Measurements from ENCODE around the gene ITPR1. TPM values are rescaled to one million over a fixed set of nuclear protein-coding genes. Genes with fewer than 3 reads are reported as not detected.

Gene ITPR1
- total and polyA plus RNA-seq, 5 donors from 2014 or later: 6.9 to 97.5 (median 9.5) TPM

DNA sequence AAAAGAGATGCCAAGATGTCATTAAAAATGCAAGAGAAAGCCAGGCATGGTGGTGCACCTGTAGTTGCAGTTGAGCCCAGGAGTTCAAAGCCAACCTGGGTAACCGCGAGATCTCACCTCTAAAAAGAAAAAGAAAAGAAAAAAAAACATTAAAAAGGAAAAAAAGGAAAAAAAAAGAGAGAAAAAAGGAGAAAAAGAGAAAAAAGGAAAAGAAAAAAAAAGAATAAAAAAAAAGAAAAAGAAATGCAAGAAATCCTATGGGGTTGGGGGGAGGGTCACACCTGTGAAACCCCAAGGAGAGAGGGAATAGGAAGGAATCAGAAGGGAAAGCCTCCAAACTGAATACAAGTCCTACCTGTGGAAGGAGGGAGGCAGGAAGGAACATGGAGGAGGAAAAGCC lies 20.8 kb upstream of the ITPR1 start:
- H3K27ac Mint-ChIP-seq: no peak overlapping the region
- peaks cover 1% of the 10 kb centered on the region in 4 donors for H3K4me1 Mint-ChIP-seq
- H3K4me3 Mint-ChIP-seq: no peak overlapping the region
- Histone ChIP-seq H3K9me3 (ENCODE audit: control insufficient read depth in 2 of 2, low read length in 2 of 2) (no peaks in the 10 kb centered on the region), H3K4me1 (ENCODE audit: control insufficient read depth, insufficient read depth, low read length, poor library complexity, severe bottlenecking) (peaks cover 2% of the 10 kb centered on the region), H3K36me3 (ENCODE audit: control insufficient read depth, insufficient read depth, low read length) (no peaks in the 10 kb centered on the region), H3K27me3 (ENCODE audit: control insufficient read depth, insufficient read depth, low read length) (peaks cover 12% of the 10 kb centered on the region), H3K27ac (ENCODE audit: insufficient read depth, low read length, poor library complexity, severe bottlenecking) (no peak overlapping the region), H3K4me3 (ENCODE audit: low read depth, low read length) (no peak overlapping the region)
- DNase-seq (no peak), ATAC-seq (ENCODE audit: low read depth in 2 of 2) (no peak)
- no peaks in the 10 kb centered on the region for H3K36me3 Mint-ChIP-seq
- peaks cover 42% of the 10 kb centered on the region for H3K27me3 Mint-ChIP-seq
- peaks cover 0 to 4% (median 0%) of the 10 kb centered on the region in 7 donors for H3K9me3 Mint-ChIP-seq

DNA sequence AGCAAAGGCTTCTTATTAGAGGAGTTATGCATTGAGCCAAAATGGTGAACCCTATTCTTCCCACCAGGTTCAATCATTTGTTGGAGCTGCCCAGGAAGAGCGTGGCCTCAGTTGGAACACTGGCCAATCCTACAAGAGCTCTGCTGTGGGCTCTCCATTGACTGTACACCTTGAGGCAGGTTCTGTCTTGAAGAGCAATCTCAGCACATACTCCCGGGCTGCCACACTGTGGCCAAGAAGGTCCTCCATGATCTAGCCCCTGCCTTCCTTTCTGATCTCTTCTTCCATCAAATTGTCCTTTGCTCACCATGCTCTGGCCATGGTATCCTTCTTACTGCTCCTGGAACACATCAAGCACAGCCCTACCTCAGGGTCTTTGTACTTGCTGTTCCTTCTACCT lies 20.4 kb upstream of the ITPR1 start:
- H3K27ac ChIP-seq (ENCODE audit: insufficient read depth, low read length, poor library complexity, severe bottlenecking): no peak overlapping the region
- no peaks in the 10 kb centered on the region for H3K36me3 ChIP-seq (ENCODE audit: control insufficient read depth, insufficient read depth, low read length)
- Mint-ChIP-seq H3K9me3 (peaks cover 0 to 4% (median 0%) of the 10 kb centered on the region in 7 donors), H3K4me3 (no peak overlapping the region), H3K4me1 (no peaks in the 10 kb centered on the region), H3K27me3 (peaks cover 44% of the 10 kb centered on the region), H3K36me3 (no peaks in the 10 kb centered on the region), H3K27ac (no peak overlapping the region)
- no peaks in the 10 kb centered on the region for H3K4me1 ChIP-seq (ENCODE audit: control insufficient read depth, insufficient read depth, low read length, poor library complexity, severe bottlenecking)
- H3K27me3 ChIP-seq (ENCODE audit: control insufficient read depth, insufficient read depth, low read length): peaks cover 12% of the 10 kb centered on the region
- no peak overlapping the region for H3K4me3 ChIP-seq (ENCODE audit: low read depth, low read length)
- DNase-seq: no peak
- no peaks in the 10 kb centered on the region for H3K9me3 ChIP-seq (ENCODE audit: control insufficient read depth in 2 of 2, low read length in 2 of 2)
- ATAC-seq (ENCODE audit: low read depth in 2 of 2): no peak

DNA sequence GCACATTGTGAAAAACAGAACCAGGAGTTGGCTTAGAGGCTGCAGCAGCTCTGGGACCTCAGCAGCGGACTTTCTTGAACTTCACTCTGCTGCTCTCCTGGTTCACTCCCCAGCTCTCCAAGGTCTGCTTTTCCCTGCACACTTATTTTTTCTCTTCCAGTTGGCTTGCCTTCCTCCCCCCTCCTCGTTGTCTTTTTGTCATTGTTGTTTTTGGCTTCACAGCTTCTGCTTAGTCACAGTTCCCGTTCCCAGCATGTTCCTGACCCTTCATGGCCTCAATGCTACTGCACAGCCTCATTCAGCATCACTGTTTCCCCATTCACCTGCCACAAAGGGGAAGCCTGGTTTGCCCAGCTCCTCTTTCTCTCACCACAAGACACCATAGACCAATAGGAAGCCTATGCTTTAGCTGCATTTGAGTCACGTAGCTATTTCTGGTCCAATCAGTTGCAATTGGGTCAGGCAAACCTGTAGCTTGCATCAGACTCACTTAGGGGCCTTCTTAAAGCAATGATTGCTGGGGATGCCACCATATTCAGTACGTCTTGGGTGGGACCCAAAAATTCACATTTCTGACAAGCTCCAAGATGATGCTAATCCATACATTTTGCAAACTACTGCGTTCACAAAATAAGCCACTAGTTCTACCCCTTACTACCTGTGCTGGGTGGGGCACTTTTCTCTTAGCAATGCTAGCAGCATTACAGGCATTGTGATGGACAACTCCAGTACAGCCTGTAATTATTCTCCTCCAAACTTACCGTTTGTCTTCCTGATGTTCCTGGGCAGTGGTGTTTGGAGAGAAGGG lies 18.3 kb upstream of the ITPR1 start:
- Histone ChIP-seq H3K27ac (ENCODE audit: insufficient read depth, low read length, poor library complexity, severe bottlenecking) (no peak overlapping the region), H3K4me1 (ENCODE audit: control insufficient read depth, insufficient read depth, low read length, poor library complexity, severe bottlenecking) (no peaks in the 10 kb centered on the region), H3K9me3 (ENCODE audit: control insufficient read depth in 2 of 2, low read length in 2 of 2) (no peaks in the 10 kb centered on the region), H3K27me3 (ENCODE audit: control insufficient read depth, insufficient read depth, low read length) (peaks cover 15% of the 10 kb centered on the region), H3K36me3 (ENCODE audit: control insufficient read depth, insufficient read depth, low read length) (no peaks in the 10 kb centered on the region), H3K4me3 (ENCODE audit: low read depth, low read length) (no peak overlapping the region)
- H3K4me3 Mint-ChIP-seq: no peak overlapping the region
- no peak overlapping the region for H3K27ac Mint-ChIP-seq
- no peaks in the 10 kb centered on the region for H3K36me3 Mint-ChIP-seq
- H3K27me3 Mint-ChIP-seq: peaks cover 64% of the 10 kb centered on the region
- peak; percentile 42 to 53 for ATAC-seq (ENCODE audit: low read depth in 2 of 2)
- peaks cover 0 to 4% (median 0%) of the 10 kb centered on the region in 7 donors for H3K9me3 Mint-ChIP-seq
- no peak for DNase-seq
- no peaks in the 10 kb centered on the region for H3K4me1 Mint-ChIP-seq

DNA sequence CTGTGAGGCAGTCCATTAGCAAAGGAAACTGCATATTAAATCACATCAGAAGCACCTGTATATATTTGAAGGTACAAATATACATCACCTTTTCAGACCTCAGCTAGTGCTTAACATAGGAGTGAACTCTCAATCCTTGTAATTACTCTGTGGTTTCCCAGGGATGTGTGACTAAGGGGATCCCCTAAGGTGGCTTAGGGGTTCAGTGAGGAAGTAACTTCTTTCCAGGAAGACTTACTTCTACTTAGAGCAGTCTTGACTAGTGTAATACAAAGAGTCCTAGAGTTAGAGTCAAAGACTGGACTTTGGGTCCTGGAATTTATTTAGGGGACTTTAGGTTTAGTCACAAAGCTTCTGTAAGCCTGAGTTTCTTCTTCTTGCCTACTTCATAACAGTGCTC lies 17.3 kb upstream of the ITPR1 start:
- ATAC-seq (ENCODE audit: low read depth in 2 of 2): no peak
- Histone ChIP-seq H3K27ac (ENCODE audit: insufficient read depth, low read length, poor library complexity, severe bottlenecking) (no peak overlapping the region), H3K4me3 (ENCODE audit: low read depth, low read length) (no peak overlapping the region), H3K36me3 (ENCODE audit: control insufficient read depth, insufficient read depth, low read length) (no peaks in the 10 kb centered on the region), H3K4me1 (ENCODE audit: control insufficient read depth, insufficient read depth, low read length, poor library complexity, severe bottlenecking) (no peaks in the 10 kb centered on the region), H3K9me3 (ENCODE audit: control insufficient read depth in 2 of 2, low read length in 2 of 2) (no peaks in the 10 kb centered on the region), H3K27me3 (ENCODE audit: control insufficient read depth, insufficient read depth, low read length) (peaks cover 17% of the 10 kb centered on the region)
- peaks cover 0 to 4% (median 0%) of the 10 kb centered on the region in 7 donors for H3K9me3 Mint-ChIP-seq
- peaks cover 67% of the 10 kb centered on the region for H3K27me3 Mint-ChIP-seq
- no peaks in the 10 kb centered on the region for H3K4me1 Mint-ChIP-seq
- DNase-seq: no peak
- H3K36me3 Mint-ChIP-seq: no peaks in the 10 kb centered on the region
- no peak overlapping the region for H3K27ac Mint-ChIP-seq
- no peak overlapping the region for H3K4me3 Mint-ChIP-seq

DNA sequence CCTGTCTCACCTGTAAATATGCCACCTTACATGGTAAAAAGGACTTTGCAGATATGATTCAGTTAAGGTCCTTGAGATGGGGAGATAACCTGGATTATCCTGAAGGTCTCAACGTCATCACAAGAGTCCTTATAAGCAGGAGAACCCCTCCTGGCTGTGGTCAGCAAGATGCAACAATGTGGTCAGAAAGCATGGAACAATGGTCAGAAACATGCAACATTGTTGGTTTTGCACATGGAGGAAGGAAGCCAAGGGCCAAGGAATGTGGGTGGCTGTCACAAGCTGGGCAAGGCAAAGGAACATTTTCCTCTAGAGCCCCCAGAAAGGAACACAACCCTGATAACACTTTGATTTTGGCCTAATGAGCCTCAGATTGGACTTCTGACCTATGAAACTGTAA lies 16.7 kb upstream of the ITPR1 start:
- no peaks in the 10 kb centered on the region for H3K4me1 Mint-ChIP-seq
- H3K27ac Mint-ChIP-seq: no peak overlapping the region
- DNase-seq (no peak), ATAC-seq (ENCODE audit: low read depth in 2 of 2) (no peak)
- Histone ChIP-seq H3K4me3 (ENCODE audit: low read depth, low read length) (no peak overlapping the region), H3K4me1 (ENCODE audit: control insufficient read depth, insufficient read depth, low read length, poor library complexity, severe bottlenecking) (no peaks in the 10 kb centered on the region), H3K27ac (ENCODE audit: insufficient read depth, low read length, poor library complexity, severe bottlenecking) (no peak overlapping the region), H3K9me3 (ENCODE audit: control insufficient read depth in 2 of 2, low read length in 2 of 2) (no peaks in the 10 kb centered on the region), H3K36me3 (ENCODE audit: control insufficient read depth, insufficient read depth, low read length) (no peaks in the 10 kb centered on the region), H3K27me3 (ENCODE audit: control insufficient read depth, insufficient read depth, low read length) (peaks cover 17% of the 10 kb centered on the region)
- H3K9me3 Mint-ChIP-seq: peaks cover 0 to 4% (median 0%) of the 10 kb centered on the region in 7 donors
- H3K27me3 Mint-ChIP-seq: peaks cover 64% of the 10 kb centered on the region
- no peak overlapping the region for H3K4me3 Mint-ChIP-seq
- H3K36me3 Mint-ChIP-seq: no peaks in the 10 kb centered on the region

DNA sequence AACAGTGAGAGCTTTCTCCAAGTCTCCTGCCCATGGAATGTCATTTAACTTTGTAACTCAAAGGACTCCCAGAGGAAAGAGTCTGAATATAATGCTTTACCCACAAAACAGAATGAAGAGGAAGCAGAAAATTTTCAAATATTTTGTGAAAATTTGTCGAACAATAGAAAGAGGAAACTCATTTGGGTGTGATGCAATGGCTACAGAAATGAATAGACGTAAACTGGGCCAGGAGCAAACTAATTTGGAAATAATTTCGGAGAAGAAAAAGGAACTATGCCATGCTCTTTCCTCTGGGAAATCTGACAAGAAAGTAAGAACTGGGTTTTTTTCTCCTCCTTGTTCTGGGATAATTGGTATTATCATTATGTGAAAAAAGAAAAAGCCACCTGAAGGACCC lies 14.9 kb upstream of the ITPR1 start:
- Histone ChIP-seq H3K27ac (ENCODE audit: insufficient read depth, low read length, poor library complexity, severe bottlenecking) (no peak overlapping the region), H3K4me1 (ENCODE audit: control insufficient read depth, insufficient read depth, low read length, poor library complexity, severe bottlenecking) (no peaks in the 10 kb centered on the region), H3K27me3 (ENCODE audit: control insufficient read depth, insufficient read depth, low read length) (peaks cover 17% of the 10 kb centered on the region), H3K9me3 (ENCODE audit: control insufficient read depth in 2 of 2, low read length in 2 of 2) (no peaks in the 10 kb centered on the region), H3K4me3 (ENCODE audit: low read depth, low read length) (no peak overlapping the region), H3K36me3 (ENCODE audit: control insufficient read depth, insufficient read depth, low read length) (no peaks in the 10 kb centered on the region)
- no peaks in the 10 kb centered on the region for H3K36me3 Mint-ChIP-seq
- peaks cover 0 to 4% (median 0%) of the 10 kb centered on the region in 7 donors for H3K9me3 Mint-ChIP-seq
- no peak overlapping the region for H3K27ac Mint-ChIP-seq
- DNase-seq: no peak
- H3K4me3 Mint-ChIP-seq: no peak overlapping the region
- peaks cover 67% of the 10 kb centered on the region for H3K27me3 Mint-ChIP-seq
- no peak for ATAC-seq (ENCODE audit: low read depth in 2 of 2)
- H3K4me1 Mint-ChIP-seq: no peaks in the 10 kb centered on the region

DNA sequence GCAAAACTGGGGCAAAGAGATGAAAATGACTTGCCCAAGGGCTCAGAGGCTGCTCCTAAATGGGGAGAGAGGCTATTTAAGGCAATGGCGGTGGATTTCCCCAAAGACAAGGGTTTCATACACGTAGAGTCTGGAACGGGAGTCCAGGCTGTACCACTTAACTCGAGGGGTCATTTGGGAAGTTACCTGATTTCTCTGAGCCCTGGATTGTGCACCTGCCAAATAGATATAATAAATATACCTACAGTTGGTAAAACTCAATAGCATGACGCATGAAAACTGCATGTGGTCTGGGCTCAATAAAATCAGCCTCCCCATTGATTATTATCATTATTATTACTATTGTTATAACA lies 1.3 kb upstream of the ITPR1 start:
- peak overlapping the region; percentile 85 for H3K4me3 ChIP-seq (ENCODE audit: low read depth, low read length)
- H3K36me3 Mint-ChIP-seq: peaks cover 7% of the 10 kb centered on the region

More for the DNA sequence above, 1.3 kb upstream of the ITPR1 start:
- Mint-ChIP-seq H3K27me3 (peaks cover 43% of the 10 kb centered on the region), H3K9me3 (no peaks in the 10 kb centered on the region), H3K27ac (peak overlapping the region in 1 of 3 donors; percentile 94), H3K4me3 (peak overlapping the region; percentile 94 to 99 (median 98)), H3K4me1 (peaks cover 22 to 45% (median 35%) of the 10 kb centered on the region in 4 donors)
- Histone ChIP-seq H3K27ac (ENCODE audit: insufficient read depth, low read length, poor library complexity, severe bottlenecking) (no peak overlapping the region), H3K9me3 (ENCODE audit: control insufficient read depth in 2 of 2, low read length in 2 of 2) (no peaks in the 10 kb centered on the region), H3K4me1 (ENCODE audit: control insufficient read depth, insufficient read depth, low read length, poor library complexity, severe bottlenecking) (peaks cover 47% of the 10 kb centered on the region), H3K27me3 (ENCODE audit: control insufficient read depth, insufficient read depth, low read length) (peaks cover 24% of the 10 kb centered on the region), H3K36me3 (ENCODE audit: control insufficient read depth, insufficient read depth, low read length) (no peaks in the 10 kb centered on the region)
- DNase-seq (peak in 1 of 3 donors; percentile 8), ATAC-seq (ENCODE audit: low read depth in 2 of 2) (no peak)
